ENCODE measurements around the gene ETV1. TPM values are rescaled to one million over a fixed set of nuclear protein-coding genes. Genes with fewer than 3 reads are reported as not detected.

ETV1 gene
- total RNA-seq, 2 experiments from 2014 or later, result not detected

DNA sequence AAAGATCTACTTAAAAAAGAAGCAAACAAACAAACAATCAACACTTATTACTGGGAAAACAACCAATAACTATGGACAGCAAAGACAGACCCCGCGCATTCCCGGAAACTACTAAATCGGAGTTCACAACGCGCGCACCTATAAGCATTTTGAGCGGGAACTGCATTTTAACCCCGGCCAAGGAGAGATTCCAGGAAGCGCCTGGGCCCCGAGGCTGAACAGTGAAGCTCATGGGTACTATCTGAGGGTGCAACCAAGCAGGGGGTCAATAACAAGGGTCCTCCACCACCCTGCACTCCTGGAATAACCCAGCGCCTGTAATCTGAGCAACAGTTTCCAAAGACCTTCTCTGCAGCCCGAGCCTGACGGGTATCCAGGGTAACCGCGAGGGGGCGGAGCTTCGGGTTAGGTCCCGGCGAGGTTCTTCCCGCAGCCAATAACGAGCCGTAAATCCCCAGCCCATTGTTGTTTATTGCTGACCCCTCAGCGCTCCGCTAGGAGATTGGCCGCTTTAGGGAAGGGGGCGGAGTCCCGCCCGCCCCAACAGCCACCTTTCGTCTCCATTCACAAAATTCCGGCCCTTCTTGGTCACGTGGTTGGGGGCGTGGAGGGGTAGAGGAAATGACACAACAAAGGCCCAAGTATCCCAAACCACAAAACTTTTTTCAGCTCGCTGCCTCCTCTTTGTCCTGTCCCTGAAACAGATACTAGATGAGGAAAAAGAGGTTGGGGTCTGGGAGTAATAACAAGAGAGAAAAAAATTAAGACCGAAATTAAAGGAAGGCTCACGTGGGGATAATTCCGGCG, 1.7 kb upstream of the ETV1 start:
- DNase-seq (peak in 12 of 14 experiments; percentile 15 to 84 (median 32)), ATAC-seq (ENCODE audit: poor library complexity) (peak; percentile 54)
- peak overlapping the region; percentile 56 for H3K4me3 ChIP-seq (ENCODE audit: low read length)
- Mint-ChIP-seq H3K36me3 (ENCODE audit: low read depth) (no peaks in the 10 kb centered on the region), H3K4me3 (no peak overlapping the region), H3K27ac (no peak overlapping the region), H3K4me1 (ENCODE audit: low read depth) (no peaks in the 10 kb centered on the region), H3K9me3 (no peaks in the 10 kb centered on the region), H3K27me3 (peaks cover 22% of the 10 kb centered on the region)
- intact Hi-C loops (cut with DNase I, micrococcal nuclease), result no loop called here
- no peak overlapping the region for H3K27ac ChIP-seq (ENCODE audit: low read depth in 1 of 2, low read length in 2 of 2)
- H3K9me3 ChIP-seq (ENCODE audit: control insufficient read depth in 1 of 2, insufficient read depth in 1 of 2, low read length in 2 of 2), result peaks cover 0 to 8% of the 10 kb centered on the region in 2 experiments
- CTCF ChIA-PET, result no interaction called here
- H3K4me1 ChIP-seq (ENCODE audit: insufficient read depth, low read length), result peaks cover 34% of the 10 kb centered on the region
- TF ChIP-seq, protein P1, sequence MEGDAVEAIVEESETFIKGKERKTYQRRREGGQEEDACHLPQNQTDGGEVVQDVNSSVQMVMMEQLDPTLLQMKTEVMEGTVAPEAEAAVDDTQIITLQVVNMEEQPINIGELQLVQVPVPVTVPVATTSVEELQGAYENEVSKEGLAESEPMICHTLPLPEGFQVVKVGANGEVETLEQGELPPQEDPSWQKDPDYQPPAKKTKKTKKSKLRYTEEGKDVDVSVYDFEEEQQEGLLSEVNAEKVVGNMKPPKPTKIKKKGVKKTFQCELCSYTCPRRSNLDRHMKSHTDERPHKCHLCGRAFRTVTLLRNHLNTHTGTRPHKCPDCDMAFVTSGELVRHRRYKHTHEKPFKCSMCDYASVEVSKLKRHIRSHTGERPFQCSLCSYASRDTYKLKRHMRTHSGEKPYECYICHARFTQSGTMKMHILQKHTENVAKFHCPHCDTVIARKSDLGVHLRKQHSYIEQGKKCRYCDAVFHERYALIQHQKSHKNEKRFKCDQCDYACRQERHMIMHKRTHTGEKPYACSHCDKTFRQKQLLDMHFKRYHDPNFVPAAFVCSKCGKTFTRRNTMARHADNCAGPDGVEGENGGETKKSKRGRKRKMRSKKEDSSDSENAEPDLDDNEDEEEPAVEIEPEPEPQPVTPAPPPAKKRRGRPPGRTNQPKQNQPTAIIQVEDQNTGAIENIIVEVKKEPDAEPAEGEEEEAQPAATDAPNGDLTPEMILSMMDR (IDR thresholded peaks at IDR 0.05), result no peak
- H3K27me3 ChIP-seq (ENCODE audit: control insufficient read depth in 1 of 2, insufficient read depth in 2 of 2, low read length in 2 of 2), result peaks cover 23 to 32% of the 10 kb centered on the region in 2 experiments
- no peaks in the 10 kb centered on the region for H3K36me3 ChIP-seq (ENCODE audit: insufficient read depth, low read length)
- POLR2A ChIA-PET, result no interaction called here

DNA sequence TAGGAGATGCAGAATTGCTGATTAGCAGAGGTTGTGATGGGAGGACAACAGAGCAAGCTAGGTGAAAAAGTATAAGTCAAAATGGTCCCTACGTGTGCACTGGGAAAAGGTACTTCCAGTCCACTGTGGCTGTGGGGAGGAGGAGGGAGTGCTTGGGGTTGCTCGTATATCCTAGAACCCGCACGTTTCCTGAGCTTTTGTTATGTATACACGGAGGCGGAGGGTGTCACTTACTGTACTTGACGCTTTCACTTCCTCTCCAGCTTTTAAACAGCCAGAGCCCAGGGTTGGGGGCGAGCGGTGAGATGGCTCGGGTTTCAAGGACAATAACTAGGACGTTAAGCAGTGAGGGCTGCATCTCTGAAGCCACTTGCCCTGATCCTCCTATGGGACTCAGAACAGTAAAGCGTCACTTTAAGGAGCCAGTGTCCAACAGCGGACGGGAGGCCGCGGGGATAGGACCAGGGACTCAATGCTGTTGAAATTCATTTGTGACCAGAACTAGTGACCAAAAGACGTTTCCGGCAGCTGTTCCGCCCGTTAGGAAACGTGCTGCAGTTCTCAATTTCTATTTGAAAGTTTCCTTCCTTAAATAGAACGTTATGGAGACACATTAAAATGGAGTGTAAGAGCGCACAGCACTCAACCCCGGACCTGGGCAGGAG, 985 bp upstream of the ETV1 start:
- TF ChIP-seq, protein P1 (IDR thresholded peaks at IDR 0.05), result no peak
- ATAC-seq (ENCODE audit: poor library complexity) (peak; percentile 30), DNase-seq (peak in 4 of 14 experiments; percentile 4 to 54 (median 36))
- Histone ChIP-seq H3K36me3 (ENCODE audit: insufficient read depth, low read length) (no peaks in the 10 kb centered on the region), H3K9me3 (ENCODE audit: control insufficient read depth in 1 of 2, insufficient read depth in 1 of 2, low read length in 2 of 2) (peaks cover 0 to 4% of the 10 kb centered on the region in 2 experiments), H3K4me1 (ENCODE audit: insufficient read depth, low read length) (peaks cover 34% of the 10 kb centered on the region), H3K27me3 (ENCODE audit: control insufficient read depth in 1 of 2, insufficient read depth in 2 of 2, low read length in 2 of 2) (peaks cover 23 to 32% of the 10 kb centered on the region in 2 experiments), H3K27ac (ENCODE audit: low read depth in 1 of 2, low read length in 2 of 2) (no peak overlapping the region), H3K4me3 (ENCODE audit: low read length) (peak overlapping the region; percentile 56)
- H3K4me3 Mint-ChIP-seq, result no peak overlapping the region
- POLR2A ChIA-PET, result no interaction called here
- H3K9me3 Mint-ChIP-seq, result no peaks in the 10 kb centered on the region
- intact Hi-C loops (cut with DNase I, micrococcal nuclease), result no loop called here
- CTCF ChIA-PET, result no interaction called here
- H3K27ac Mint-ChIP-seq, result no peak overlapping the region
- no peaks in the 10 kb centered on the region for H3K4me1 Mint-ChIP-seq (ENCODE audit: low read depth)
- H3K36me3 Mint-ChIP-seq (ENCODE audit: low read depth), result no peaks in the 10 kb centered on the region
- H3K27me3 Mint-ChIP-seq, result peaks cover 29% of the 10 kb centered on the region

DNA sequence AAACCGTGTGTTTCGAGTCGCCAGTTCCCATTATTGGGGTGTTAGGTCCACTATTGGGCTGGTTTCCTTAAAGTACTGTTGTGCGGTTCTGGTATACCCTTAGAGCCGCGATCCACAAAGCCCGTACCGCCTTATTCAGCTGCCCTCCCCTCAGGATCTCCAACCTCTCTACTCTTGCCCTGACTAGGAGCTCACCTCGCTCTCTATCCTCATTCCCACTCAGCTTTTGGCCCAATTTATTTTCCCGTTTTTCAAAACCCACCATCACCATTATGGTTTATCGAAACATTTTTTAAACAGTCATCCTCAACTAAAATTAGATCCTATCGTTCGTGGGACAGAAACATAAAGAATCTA, 461 bp upstream of the ETV1 start:
- H3K4me3 ChIP-seq (ENCODE audit: low read length), result peak overlapping the region; percentile 56
- Mint-ChIP-seq H3K4me1 (ENCODE audit: low read depth) (no peaks in the 10 kb centered on the region), H3K36me3 (ENCODE audit: low read depth) (no peaks in the 10 kb centered on the region), H3K27me3 (peaks cover 33% of the 10 kb centered on the region), H3K9me3 (no peaks in the 10 kb centered on the region), H3K4me3 (no peak overlapping the region), H3K27ac (no peak overlapping the region)
- ATAC-seq (ENCODE audit: poor library complexity) (no peak), DNase-seq (no peak)
- CTCF ChIA-PET, result no interaction called here
- peaks cover 23 to 32% of the 10 kb centered on the region in 2 experiments for H3K27me3 ChIP-seq (ENCODE audit: control insufficient read depth in 1 of 2, insufficient read depth in 2 of 2, low read length in 2 of 2)
- intact Hi-C loops (cut with DNase I, micrococcal nuclease), result no loop called here
- H3K4me1 ChIP-seq (ENCODE audit: insufficient read depth, low read length), result peaks cover 34% of the 10 kb centered on the region
- H3K36me3 ChIP-seq (ENCODE audit: insufficient read depth, low read length), result no peaks in the 10 kb centered on the region
- TF ChIP-seq, protein P1 (IDR thresholded peaks at IDR 0.05), result no peak
- POLR2A ChIA-PET, result no interaction called here
- H3K27ac ChIP-seq (ENCODE audit: low read depth in 1 of 2, low read length in 2 of 2), result no peak overlapping the region
- peaks cover 0 to 4% of the 10 kb centered on the region in 2 experiments for H3K9me3 ChIP-seq (ENCODE audit: control insufficient read depth in 1 of 2, insufficient read depth in 1 of 2, low read length in 2 of 2)
